ENCODE data around the gene S100A7.

The S100A7 gene

GRCh38 chr1:153487707-153488106 lies 27.3 kb upstream of the S100A7 start:
- TF ChIP-seq GATA2 (IDR thresholded peaks at IDR 0.05; ENCODE audit: low read depth, low read length) (no peak), GATA3 (IDR thresholded peaks at IDR 0.05; ENCODE audit: low read depth, low read length) (no peak)

- no peak for TF ChIP-seq GATA2 (IDR thresholded peaks at IDR 0.05; ENCODE audit: low read depth, low read length)
- TF ChIP-seq GATA3 (IDR thresholded peaks at IDR 0.05; ENCODE audit: low read depth, low read length), result no peak
Measured at GRCh38 chr1:153485863-153486262, 25.4 kb upstream of the S100A7 start.

- no peak for TF ChIP-seq GATA3 (IDR thresholded peaks at IDR 0.05; ENCODE audit: low read depth, low read length)
- TF ChIP-seq GATA2 (IDR thresholded peaks at IDR 0.05; ENCODE audit: low read depth, low read length), result no peak
Measured at GRCh38 chr1:153483776-153484175, 23.3 kb upstream of the S100A7 start.

GRCh38 chr1:153481124-153481523 lies 20.7 kb upstream of the S100A7 start:
- TF ChIP-seq GATA2 (IDR thresholded peaks at IDR 0.05; ENCODE audit: low read depth, low read length), result no peak
- no peak for TF ChIP-seq GATA3 (IDR thresholded peaks at IDR 0.05; ENCODE audit: low read depth, low read length)

- 0 out of 2 replicates have a peak, but pooled peaks have one; percentile 39 for TF ChIP-seq GATA2 (IDR thresholded peaks at IDR 0.05; ENCODE audit: low read depth, low read length)
- TF ChIP-seq GATA3 (IDR thresholded peaks at IDR 0.05; ENCODE audit: low read depth, low read length), result no peak
Measured at GRCh38 chr1:153478692-153479618, 18.5 kb upstream of the S100A7 start.

- no peak for TF ChIP-seq GATA2 (IDR thresholded peaks at IDR 0.05; ENCODE audit: low read depth, low read length)
- TF ChIP-seq GATA3 (IDR thresholded peaks at IDR 0.05; ENCODE audit: low read depth, low read length), result no peak
Measured at GRCh38 chr1:153478047-153478691, 17.7 kb upstream of the S100A7 start.

- TF ChIP-seq GATA2 (IDR thresholded peaks at IDR 0.05; ENCODE audit: low read depth, low read length) (no peak), GATA3 (IDR thresholded peaks at IDR 0.05; ENCODE audit: low read depth, low read length) (no peak)
Measured at GRCh38 chr1:153476491-153477093, 16.1 kb upstream of the S100A7 start.

GRCh38 chr1:153475282-153475681 lies 14.8 kb upstream of the S100A7 start:
- TF ChIP-seq GATA2 (IDR thresholded peaks at IDR 0.05; ENCODE audit: low read depth, low read length), result no peak
- TF ChIP-seq GATA3 (IDR thresholded peaks at IDR 0.05; ENCODE audit: low read depth, low read length), result no peak

GRCh38 chr1:153474347-153474746 lies 13.9 kb upstream of the S100A7 start:
- TF ChIP-seq GATA2 (IDR thresholded peaks at IDR 0.05; ENCODE audit: low read depth, low read length), result no peak
- TF ChIP-seq GATA3 (IDR thresholded peaks at IDR 0.05; ENCODE audit: low read depth, low read length), result no peak

- TF ChIP-seq GATA2 (IDR thresholded peaks at IDR 0.05; ENCODE audit: low read depth, low read length) (no peak), GATA3 (IDR thresholded peaks at IDR 0.05; ENCODE audit: low read depth, low read length) (no peak)
Measured at GRCh38 chr1:153470707-153471106, 10.3 kb upstream of the S100A7 start.

- TF ChIP-seq GATA3 (IDR thresholded peaks at IDR 0.05; ENCODE audit: low read depth, low read length) (no peak), GATA2 (IDR thresholded peaks at IDR 0.05; ENCODE audit: low read depth, low read length) (no peak)
Measured at GRCh38 chr1:153466908-153467307, 6.5 kb upstream of the S100A7 start.

GRCh38 chr1:153465811-153466636 lies 5.6 kb upstream of the S100A7 start:
- TF ChIP-seq GATA2 (IDR thresholded peaks at IDR 0.05; ENCODE audit: low read depth, low read length) (no peak), GATA3 (IDR thresholded peaks at IDR 0.05; ENCODE audit: low read depth, low read length) (no peak)

- no peak for TF ChIP-seq GATA2 (IDR thresholded peaks at IDR 0.05; ENCODE audit: low read depth, low read length)
- no peak for TF ChIP-seq GATA3 (IDR thresholded peaks at IDR 0.05; ENCODE audit: low read depth, low read length)
Measured at GRCh38 chr1:153459655-153460054, 796 bp downstream of the S100A7 start.

GRCh38 chr1:153456396-153456795 lies 4.1 kb downstream of the S100A7 start:
- TF ChIP-seq GATA3 (IDR thresholded peaks at IDR 0.05; ENCODE audit: low read depth, low read length) (no peak), GATA2 (IDR thresholded peaks at IDR 0.05; ENCODE audit: low read depth, low read length) (no peak)
